H1 (cell line): ENCODE results near the gene ARHGEF4. TPM values are rescaled to one million over a fixed set of nuclear protein-coding genes. Genes with fewer than 3 reads are reported as not detected.

Experiments used
- CTCF ChIA-PET: fragments of 300-600 bp; sonication (Branson Sonifier 250); formaldehyde crosslinking; loops from one replicate; lab custom pipeline; 2021; ENCODE audit not compliant: partially characterized antibody; lab: Charles Lee
- POLR2A ChIA-PET: fragments of 300-600 bp; sonication (Branson Sonifier 250); formaldehyde crosslinking; loops from one replicate; lab custom pipeline; 2021; ENCODE audit warnings: inconsistent platforms; ENCODE audit not compliant: partially characterized antibody; lab: Charles Lee
- DNase-seq, 2 experiments: peaks; one replicate each; pipeline versions ENCODE4 v3.0.0 to v3.0.0-alpha.2; 2010 to 2022; ENCODE audit warnings: low spot score in 2 of 2, low read depth in 1 of 2, mixed read lengths in 1 of 2
- FAIRE-seq: peaks from 2 replicates; lab custom pipeline; 2011; peaks lifted over from hg19 to GRCh38; lab: Jason Lieb, UNC
- H2AFZ ChIP-seq: 2 replicates; pipeline ENCODE4 v1.8.1; 2012; ENCODE audit warnings: low read length, inconsistent platforms
- H2AK5ac ChIP-seq: 2 replicates; pipeline ENCODE4 v1.6.1; 2013; ENCODE audit warnings: low read depth, low read length
- H2BK120ac ChIP-seq: replicated peaks from 2 replicates; pipeline ENCODE3; 2013; ENCODE audit warnings: low read depth, low read length, inconsistent platforms
- H2BK12ac ChIP-seq: 2 replicates; pipeline ENCODE4 v1.6.1; 2013; ENCODE audit warnings: low read depth, low read length
- H2BK15ac ChIP-seq: 2 replicates; pipeline ENCODE4 v1.6.1; 2013; ENCODE audit warnings: low read length
- H2BK20ac ChIP-seq: 2 replicates; pipeline ENCODE4 v1.6.1; 2013; ENCODE audit warnings: low read length
- H2BK5ac ChIP-seq: 2 replicates; pipeline ENCODE4 v1.6.1; 2013; ENCODE audit warnings: low read depth, low read length
- H3K14ac ChIP-seq: 2 replicates; pipeline ENCODE4 v1.6.1; 2013; ENCODE audit warnings: inconsistent platforms; ENCODE audit not compliant: insufficient read length
- H3K18ac ChIP-seq: 2 replicates; pipeline ENCODE4 v1.6.1; 2013; ENCODE audit warnings: low read length; ENCODE audit errors: extremely low read depth
- H3K23ac ChIP-seq: 2 replicates; pipeline ENCODE4 v1.6.1; 2013; ENCODE audit warnings: inconsistent platforms; ENCODE audit not compliant: insufficient read length
- H3K23me2 ChIP-seq: 2 replicates; pipeline ENCODE4 v1.6.1; 2013; ENCODE audit warnings: low read depth, low read length
- H3K27ac ChIP-seq: 2 replicates; pipeline ENCODE4 v1.6.1; 2011; ENCODE audit warnings: low read depth, low read length, inconsistent platforms
- H3K27me3 ChIP-seq, 4 experiments: replicated peaks in 1 of 4; 1 replicate in 1 of 4; 2 replicates in 3 of 4; pipeline versions ENCODE4 v1.6.1 to v1.8.1; 2011 to 2013; ENCODE audit warnings: low read length in 3 of 4, mild to moderate bottlenecking in 3 of 4, inconsistent platforms in 2 of 4, mixed read lengths in 2 of 4, moderate library complexity in 1 of 4; ENCODE audit not compliant: control insufficient read depth in 3 of 4, insufficient read depth in 3 of 4; ENCODE audit errors: extremely low read depth in 1 of 4
- H3K36me3 ChIP-seq, 4 experiments: 2 replicates each; pipeline versions ENCODE4 v1.6.1 to v1.8.1; 2011 to 2013; ENCODE audit warnings: mild to moderate bottlenecking in 4 of 4, low read length in 3 of 4, moderate library complexity in 2 of 4, control low read depth in 1 of 4, inconsistent platforms in 1 of 4; ENCODE audit not compliant: insufficient read depth in 4 of 4, control insufficient read depth in 2 of 4
- H3K4ac ChIP-seq: replicated peaks from 2 replicates; pipeline ENCODE3; 2013; ENCODE audit warnings: low read length, low read depth, mixed read lengths, inconsistent platforms; ENCODE audit not compliant: insufficient read length
- H3K4me1 ChIP-seq, 4 experiments: replicated peaks in 1 of 4; 1 replicate in 1 of 4; 2 replicates in 3 of 4; pipeline versions ENCODE4 v1.6.1 to v1.8.1; 2011 to 2013; ENCODE audit warnings: low read length in 3 of 4, inconsistent platforms in 2 of 4, mixed read lengths in 1 of 4; ENCODE audit not compliant: insufficient read depth in 4 of 4, control insufficient read depth in 3 of 4
- H3K4me2 ChIP-seq, 2 experiments: 2 replicates each; pipeline versions ENCODE4 v1.6.1 to v1.8.1; 2011 to 2013; ENCODE audit warnings: low read depth in 2 of 2, low read length in 2 of 2, control low read depth in 1 of 2, inconsistent platforms in 1 of 2, mild to moderate bottlenecking in 1 of 2; ENCODE audit not compliant: insufficient read depth in 1 of 2
- H3K4me3 ChIP-seq, 4 experiments: fragments of 200-600, 300-600 bp in 1 of 4; sonication (generic), shearing (Covaris generic), sonication (Bioruptor Twin) in 1 of 4; 2 replicates each; pipeline versions ENCODE4 v1.5.1 to v1.8.1; 2011 to 2016; ENCODE audit warnings: low read length in 4 of 4, low read depth in 3 of 4, control low read depth in 2 of 4, inconsistent platforms in 2 of 4, mild to moderate bottlenecking in 2 of 4, mixed read lengths in 1 of 4, moderate library complexity in 1 of 4; ENCODE audit not compliant: insufficient read depth in 2 of 4; ENCODE audit errors: extremely low read depth in 1 of 4
- H3K56ac ChIP-seq: replicated peaks from 2 replicates; pipeline ENCODE3; 2013; ENCODE audit warnings: low read depth, mild to moderate bottlenecking, mixed read lengths, low read length, inconsistent platforms; ENCODE audit not compliant: insufficient read length
- H3K79me1 ChIP-seq: 2 replicates; pipeline ENCODE4 v1.6.1; 2013; ENCODE audit warnings: low read depth, low read length, control low read depth
- H3K79me2 ChIP-seq, 2 experiments: 2 replicates each; pipeline versions ENCODE4 v1.6.1 to v1.8.1; 2012 to 2013; ENCODE audit warnings: low read length in 2 of 2, mild to moderate bottlenecking in 2 of 2, inconsistent platforms in 1 of 2; ENCODE audit not compliant: insufficient read depth in 2 of 2, control insufficient read depth in 1 of 2
- H3K9ac ChIP-seq, 4 experiments: replicated peaks in 1 of 4; 1 replicate in 1 of 4; 2 replicates in 3 of 4; pipeline versions ENCODE4 v1.6.1 to v1.8.1; 2011 to 2013; ENCODE audit warnings: low read depth in 3 of 4, low read length in 3 of 4, control low read depth in 2 of 4, mild to moderate bottlenecking in 2 of 4, moderate library complexity in 2 of 4, inconsistent platforms in 1 of 4; ENCODE audit errors: extremely low read depth in 1 of 4
- H3K9me3 ChIP-seq, 2 experiments: 2 replicates each; pipeline versions ENCODE4 v1.6.1 to v1.8.1; 2012 to 2013; ENCODE audit warnings: mild to moderate bottlenecking in 2 of 2, moderate library complexity in 2 of 2, control low read depth in 1 of 2, inconsistent platforms in 1 of 2, low read depth in 1 of 2, low read length in 1 of 2, mixed read lengths in 1 of 2; ENCODE audit not compliant: insufficient read depth in 2 of 2
- H4K20me1 ChIP-seq, 2 experiments: replicated peaks in 1 of 2; 2 replicates each; pipeline versions ENCODE3 to v1.8.1; 2011 to 2013; ENCODE audit warnings: inconsistent platforms in 2 of 2, low read length in 2 of 2, mild to moderate bottlenecking in 1 of 2; ENCODE audit not compliant: insufficient read depth in 2 of 2, control insufficient read depth in 1 of 2
- H4K5ac ChIP-seq: 2 replicates; pipeline ENCODE4 v1.6.1; 2013; ENCODE audit warnings: low read length, low read depth, mixed read lengths, inconsistent platforms; ENCODE audit not compliant: insufficient read length
- H4K8ac ChIP-seq: 2 replicates; pipeline ENCODE4 v1.8.0; 2013; ENCODE audit warnings: mild to moderate bottlenecking, moderate library complexity, low read length, inconsistent platforms; ENCODE audit not compliant: insufficient read depth; ENCODE audit errors: extremely low read depth
- H4K91ac ChIP-seq: replicated peaks from 2 replicates; pipeline ENCODE3; 2013; ENCODE audit warnings: low read length, mixed read lengths, inconsistent platforms; ENCODE audit not compliant: insufficient read length
- ATF3 ChIP-seq: IDR thresholded peaks from 2 replicates; pipeline ENCODE4 v1.6.1; 2011; ENCODE audit warnings: low read depth, mild to moderate bottlenecking, low read length; ENCODE audit not compliant: insufficient read depth
- CTBP2 ChIP-seq: IDR thresholded peaks from 2 replicates; pipeline ENCODE4 v1.7.0; 2011; ENCODE audit warnings: borderline replicate concordance, mild to moderate bottlenecking, moderate library complexity, mixed read lengths, low read length; ENCODE audit not compliant: insufficient read depth, insufficient read length
- FOSL1 ChIP-seq: IDR thresholded peaks from 2 replicates; pipeline ENCODE4 v1.6.1; 2011; ENCODE audit warnings: mild to moderate bottlenecking, low read depth, low read length, moderate library complexity; ENCODE audit not compliant: insufficient read depth
- JUN ChIP-seq: IDR thresholded peaks from 2 replicates; pipeline ENCODE4 v1.6.1; 2011; ENCODE audit warnings: low read depth, mild to moderate bottlenecking, improper control_type of control experiment, low read length
- KDM5A ChIP-seq: fragments of 200-600 bp; IDR thresholded peaks from 2 replicates; pipeline ENCODE4 v1.7.1; 2012; ENCODE audit warnings: mild to moderate bottlenecking, low read length, inconsistent platforms, mixed read lengths
- PHF8 ChIP-seq: fragments of 200-600 bp; sonication (generic); conservative IDR thresholded peaks from 2 replicates; pipeline ENCODE4 v1.7.1; 2012; ENCODE audit warnings: low read depth, mild to moderate bottlenecking, inconsistent platforms, low read length, moderate library complexity
- POLR2AphosphoS5 ChIP-seq: IDR thresholded peaks from 2 replicates; pipeline ENCODE4 v1.6.1; 2011; ENCODE audit warnings: low read depth, low read length
- USF2 ChIP-seq: IDR thresholded peaks from 2 replicates; pipeline ENCODE4 v1.6.1; 2011; ENCODE audit warnings: low read length, improper control_type of control experiment
- WGBS, 2 experiments: shearing (Covaris generic) in 1 of 2; methylation state at CpG; one replicate each; pipeline versions ENCODE4 v1.1.6 to v1.1.7; 2013 to 2015; ENCODE audit warnings: low lambda C conversion rate in 2 of 2, mixed read lengths in 2 of 2, inconsistent platforms in 1 of 2, low coverage in 1 of 2, missing lambda C conversion rate in 1 of 2; ENCODE audit not compliant: insufficient replicate concordance in 2 of 2, insufficient coverage in 1 of 2, insufficient read length in 1 of 2; ENCODE audit errors: extremely low coverage in 1 of 2, missing lambda C conversion rate in 1 of 2; 5-methylcytosine and 5-hydroxymethylcytosine counted together
- polyA plus RNA-seq, 7 experiments: library from polyadenylated mRNA; depleted of rRNA in 3 of 7; stranded (reverse) in 5 of 7; unstranded in 2 of 7; fragments of >200 nt in 5 of 7; fragments of 200-250 nt in 2 of 7; gene quantifications; 1 replicate in 5 of 7; 2 replicates in 1 of 7; 4 replicates in 1 of 7; pipeline versions ENCODE4 v1.2.1 to v1.2.3, GENCODE V29; 2011 to 2013; ENCODE audit warnings: missing spikeins in 2 of 7, mixed read lengths in 2 of 7
- total RNA-seq: library from RNA; stranded (reverse); fragmentation: NEBNext Ultra II Directional; extraction: Animal tissue kit (Norgen Biotek cat#: 25700); gene quantifications from 2 replicates; pipeline ENCODE4 v1.2.1, GENCODE V29; 2021

ARHGEF4 gene
- total and polyA plus RNA-seq, 2 of the 8 experiments (the other 6 are each of a cell fraction or from before 2014, with no cell fraction given) = 10.6 to 14.6 TPM

GRCh38 chr2:131081190-131081589, 244.5 kb downstream of the ARHGEF4 start:
- Histone ChIP-seq H4K91ac (no peak overlapping the region), H3K4me2 (0 out of 4 replicates have a peak overlapping the region, but pooled peaks of 1 of the 2 experiments have one; percentile 16), H3K4ac (no peak overlapping the region), H4K20me1 (peaks cover 15 to 27% of the 10 kb centered on the region in 2 experiments), H3K18ac (no peak overlapping the region), H3K79me2 (peaks cover 28 to 92% of the 10 kb centered on the region in 2 experiments), H3K4me3 (no peak overlapping the region), H2AFZ (no peak overlapping the region), H2BK20ac (no peak overlapping the region), H3K27me3 (no peaks in the 10 kb centered on the region), H2BK15ac (no peak overlapping the region), H4K8ac (no peak overlapping the region; the same call in 1 of the 2 replicates), H3K4me1 (peaks cover 0 to 13% (median 6%) of the 10 kb centered on the region in 4 experiments; a peak in 4 of 7 replicates), H4K5ac (no peak overlapping the region), H2BK5ac (no peak overlapping the region), H3K23me2 (0 out of 2 replicates have a peak, but pooled peaks cover 2% of the 10 kb centered on the region), H2BK120ac (no peak overlapping the region), H3K9ac (no peak overlapping the region), H3K9me3 (no peaks in the 10 kb centered on the region), H3K56ac (no peak overlapping the region), H3K23ac (no peak overlapping the region), H3K79me1 (peaks cover 13% of the 10 kb centered on the region), H2AK5ac (no peak overlapping the region), H3K36me3 (peaks cover 16 to 67% (median 39%) of the 10 kb centered on the region in 4 experiments; a peak in 7 of 8 replicates), H3K27ac (no peak overlapping the region), H2BK12ac (no peak overlapping the region), H3K14ac (no peak overlapping the region)
- CTCF ChIA-PET = interaction anchor here (0.6 kb wide), 1 partner anchor 345 kb away, joined by 3 read pairs; no protein-coding TSS in a partner anchor
- WGBS, 2 experiments = 76% methylated on average over 4 of the region's 4 CpGs; no CpG with 5 or more reads in 1 of the 2 experiments
- POLR2A ChIA-PET = interaction anchor here (1.0 to 5.9 kb wide), 3 partner anchors 10 to 21 kb away, joined by 4 to 34 read pairs (median 6); partner anchors contain the start of gene FAM168B
- DNase-seq (no peak), FAIRE-seq (no peak)
- TF ChIP-seq USF2 (no peak), ATF3 (no peak), JUN (no peak), CTBP2 (no peak), FOSL1 (no peak), POLR2AphosphoS5 (no peak), PHF8 (no peak), KDM5A (no peak)
